Right forelimb (tissue), 1 donor: ENCODE data around the gene DHX34.

Source experiments
- DNase-seq: peaks from one replicate; pipeline ENCODE4 v3.0.0-alpha.2; 2018

Gene DHX34

GRCh38 chr19:47418692-47419029, 69.5 kb downstream of the DHX34 start:
- no peak for DNase-seq

GRCh38 chr19:47419030-47419783, 70.1 kb downstream of the DHX34 start, which contains the start of gene MEIS3:
TSS of gene MEIS3 (minus strand) at chr19:47419527. CDS start at chr19:47419081, 446 bp downstream.
- DNase-seq, result no peak

- DNase-seq, result no peak
Observed at GRCh38 chr19:47419789-47420188, 70.7 kb downstream of the DHX34 start.

GRCh38 chr19:47421244-47421786, 72.2 kb downstream of the DHX34 start:
- DNase-seq, result no peak

- DNase-seq, result no peak
Observed at GRCh38 chr19:47421844-47422395, 72.8 kb downstream of the DHX34 start.

GRCh38 chr19:47422417-47423163, 73.5 kb downstream of the DHX34 start:
- no peak for DNase-seq

GRCh38 chr19:47423203-47423882, 74.2 kb downstream of the DHX34 start:
- no peak for DNase-seq

- no peak for DNase-seq
Observed at GRCh38 chr19:47427241-47428176, 78.4 kb downstream of the DHX34 start.

GRCh38 chr19:47428177-47428894, 79.2 kb downstream of the DHX34 start:
- DNase-seq, result peak; percentile 74

- no peak for DNase-seq
Observed at GRCh38 chr19:47429140-47429793, 80.2 kb downstream of the DHX34 start.

- DNase-seq, result no peak
Observed at GRCh38 chr19:47430041-47430802, 81.1 kb downstream of the DHX34 start.

- no peak for DNase-seq
Observed at GRCh38 chr19:47432091-47432490, 83.0 kb downstream of the DHX34 start.
